HEK293T (cell line): ENCODE results near the gene QSOX2.
"Not testable (repeated sequence)": the region's sequence is repeated elsewhere in the genome, so short reads cannot be mapped to it uniquely, and the experiment has no call there.

Source experiments
- CTCF ChIA-PET: fragments of 350-600 bp; formaldehyde crosslinking; extraction: SDS; loops from one replicate; lab custom pipeline; 2021; ENCODE audit warnings: antibody characterized with exemption, inconsistent platforms; lab: Yijun Ruan, JAX
- POLR2A ChIA-PET: fragments of 350-600 bp; formaldehyde crosslinking; extraction: SDS; loops from one replicate; lab custom pipeline; 2020; ENCODE audit warnings: antibody characterized with exemption, inconsistent platforms; lab: Yijun Ruan, JAX
- DNase-seq: peaks from one replicate; pipeline ENCODE4 v3.0.0; 2012; ENCODE audit warnings: mixed read lengths; ENCODE audit errors: extremely low spot score
- ARNT ChIP-seq: fragments of 450-650 bp; IDR thresholded peaks from 2 replicates; pipeline ENCODE4 v1.6.1; 2017; ENCODE audit warnings: mild to moderate bottlenecking
- BHLHE40 ChIP-seq: fragments of 450-650 bp; IDR thresholded peaks from 2 replicates; pipeline ENCODE4 v1.6.1; 2016; ENCODE audit warnings: mild to moderate bottlenecking, moderate library complexity, borderline replicate concordance
- ELF4 ChIP-seq: fragments of 450-650 bp; IDR thresholded peaks from 2 replicates; pipeline ENCODE4 v1.6.1; 2017; ENCODE audit warnings: antibody characterized with exemption
- FOXA1 ChIP-seq: fragments of 450-650 bp; IDR thresholded peaks from 2 replicates; pipeline ENCODE4 v1.6.1; 2016; ENCODE audit warnings: mild to moderate bottlenecking
- FOXK2 ChIP-seq: fragments of 450-650 bp; IDR thresholded peaks from 2 replicates; pipeline ENCODE4 v1.6.1; 2016; ENCODE audit warnings: mild to moderate bottlenecking
- FOXM1 ChIP-seq: fragments of 450-650 bp; IDR thresholded peaks from 2 replicates; pipeline ENCODE4 v1.6.1; 2017; ENCODE audit warnings: mild to moderate bottlenecking, borderline replicate concordance
- HDGF ChIP-seq: fragments of 450-650 bp; IDR thresholded peaks from 2 replicates; pipeline ENCODE4 v1.6.1; 2017; ENCODE audit warnings: antibody characterized with exemption, borderline replicate concordance
- L3MBTL2 ChIP-seq: fragments of 450-650 bp; conservative IDR thresholded peaks from 2 replicates; pipeline ENCODE4 v1.6.1; 2016; ENCODE audit warnings: mild to moderate bottlenecking
- LEF1 ChIP-seq: fragments of 450-650 bp; IDR thresholded peaks from 2 replicates; pipeline ENCODE4 v1.6.1; 2017; ENCODE audit warnings: mild to moderate bottlenecking, borderline replicate concordance
- NFRKB ChIP-seq: fragments of 450-650 bp; IDR thresholded peaks from 2 replicates; pipeline ENCODE4 v1.6.1; 2016; ENCODE audit warnings: mild to moderate bottlenecking, moderate library complexity
- SP1 ChIP-seq: fragments of 450-650 bp; IDR thresholded peaks from 2 replicates; pipeline ENCODE4 v1.6.1; 2017
- SUZ12 ChIP-seq: fragments of 450-650 bp; IDR thresholded peaks from 2 replicates; pipeline ENCODE4 v1.6.1; 2016; ENCODE audit warnings: mild to moderate bottlenecking
- TARDBP ChIP-seq: fragments of 450-650 bp; IDR thresholded peaks from 2 replicates; pipeline ENCODE4 v1.6.1; 2016
- ZNF384 ChIP-seq: fragments of 450-650 bp; IDR thresholded peaks from 2 replicates; pipeline ENCODE4 v1.6.1; 2016
- TF ChIP-seq, protein P1 (sequence below): fragments of 450-650 bp; IDR thresholded peaks from 2 replicates; pipeline ENCODE4 v1.6.1; 2016

QSOX2 gene

DNA sequence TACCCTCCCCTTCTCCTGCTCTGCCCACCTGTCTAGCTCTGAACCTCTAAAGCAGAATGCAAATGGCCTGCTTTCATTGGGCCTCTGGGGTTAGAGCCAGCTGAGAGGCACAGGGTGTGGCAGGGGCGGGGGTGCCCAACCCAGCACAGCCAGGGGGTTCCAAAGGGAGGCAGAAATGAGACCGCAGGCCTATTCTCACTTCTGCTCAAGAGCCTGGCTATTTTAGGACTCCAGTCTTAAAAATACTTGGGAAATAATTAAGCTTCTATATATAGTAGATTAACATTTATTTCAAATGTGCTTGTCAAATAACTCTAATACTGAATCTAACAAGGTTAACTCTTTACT is 5.7 kb downstream of the QSOX2 start:
- DNase-seq = no peak
- ChIA-PET CTCF (no interaction called here), POLR2A (interaction anchor here (0.9 kb wide), 1 partner anchor 11 kb away, joined by 4 read pairs; no protein-coding TSS in a partner anchor)
- no peak for TF ChIP-seq NFRKB
- TF ChIP-seq HDGF = no peak
- TF ChIP-seq BHLHE40 = no peak
- no peak for TF ChIP-seq ARNT
- TF ChIP-seq SP1 = no peak
- no peak for TF ChIP-seq ZNF384
- TF ChIP-seq SUZ12 = no peak
- TF ChIP-seq LEF1 = no peak

DNA sequence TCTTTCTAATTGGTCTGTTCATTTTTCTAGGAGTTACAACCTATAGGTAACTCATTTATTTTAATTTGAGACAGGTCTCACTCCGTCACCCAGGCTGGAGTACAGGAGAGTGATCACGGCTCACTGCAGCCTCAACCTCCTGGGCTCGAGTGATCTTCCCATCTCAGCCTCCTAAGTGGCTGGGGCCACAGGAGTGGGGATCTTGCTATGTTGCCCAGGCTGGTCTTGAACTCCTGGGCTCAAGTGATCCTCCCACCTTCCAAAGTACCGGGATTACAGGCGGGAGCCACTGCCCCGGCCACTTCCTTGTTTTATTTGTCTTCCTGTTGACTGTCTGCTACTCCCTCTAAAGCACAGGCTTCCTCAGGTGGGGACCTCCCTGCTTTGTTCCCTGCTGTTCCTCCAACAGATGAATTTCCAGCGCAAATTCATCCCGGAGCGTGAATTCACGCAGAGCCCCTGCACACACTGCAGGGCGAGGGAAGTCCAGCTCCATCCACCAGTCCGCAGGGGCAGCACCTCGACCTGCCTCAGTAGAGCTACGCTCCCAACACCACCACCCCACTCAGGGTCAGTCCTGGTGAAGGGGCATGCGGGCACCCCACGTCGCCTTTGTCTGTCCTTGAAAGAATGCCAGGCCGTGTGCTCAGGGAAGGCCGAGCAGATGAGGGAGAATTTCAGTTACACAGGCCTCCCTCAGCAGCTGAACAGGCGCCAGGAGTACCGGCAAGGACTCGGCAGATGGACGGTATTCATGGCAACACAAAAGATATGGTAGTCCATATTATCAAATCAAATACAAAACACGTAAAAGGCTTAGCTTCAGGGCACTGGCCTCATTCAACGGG is 6.3 kb downstream of the QSOX2 start:
- CTCF ChIA-PET = no interaction called here
- DNase-seq = no peak
- TF ChIP-seq ELF4 (no peak), FOXM1 (no peak), HDGF (no peak), BHLHE40 (no peak), SP1 (no peak)
- TF ChIP-seq, protein P1, sequence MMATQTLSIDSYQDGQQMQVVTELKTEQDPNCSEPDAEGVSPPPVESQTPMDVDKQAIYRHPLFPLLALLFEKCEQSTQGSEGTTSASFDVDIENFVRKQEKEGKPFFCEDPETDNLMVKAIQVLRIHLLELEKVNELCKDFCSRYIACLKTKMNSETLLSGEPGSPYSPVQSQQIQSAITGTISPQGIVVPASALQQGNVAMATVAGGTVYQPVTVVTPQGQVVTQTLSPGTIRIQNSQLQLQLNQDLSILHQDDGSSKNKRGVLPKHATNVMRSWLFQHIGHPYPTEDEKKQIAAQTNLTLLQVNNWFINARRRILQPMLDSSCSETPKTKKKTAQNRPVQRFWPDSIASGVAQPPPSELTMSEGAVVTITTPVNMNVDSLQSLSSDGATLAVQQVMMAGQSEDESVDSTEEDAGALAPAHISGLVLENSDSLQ = no peak
- POLR2A ChIA-PET = no interaction called here

DNA sequence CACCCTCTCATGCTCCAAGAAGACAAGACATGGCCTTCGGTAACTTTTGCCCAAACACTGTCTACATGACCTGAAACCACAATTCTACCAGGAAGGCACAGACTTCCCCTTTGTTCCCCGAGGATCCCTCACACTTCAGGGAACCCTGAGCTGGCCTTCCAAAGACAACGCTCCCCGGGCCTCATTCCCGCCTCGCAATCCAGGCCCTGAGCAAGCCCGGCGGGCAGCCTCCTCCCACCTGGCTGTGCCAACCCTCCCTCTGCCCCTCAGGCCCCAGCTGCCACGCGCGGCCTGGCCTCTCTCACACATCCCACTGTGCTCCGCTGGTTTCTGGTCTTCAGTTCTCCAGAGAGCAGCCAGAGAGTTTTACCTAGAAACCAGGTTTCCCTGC is 7.3 kb downstream of the QSOX2 start:
- POLR2A ChIA-PET = no interaction called here
- CTCF ChIA-PET = no interaction called here
- no peak for DNase-seq

DNA sequence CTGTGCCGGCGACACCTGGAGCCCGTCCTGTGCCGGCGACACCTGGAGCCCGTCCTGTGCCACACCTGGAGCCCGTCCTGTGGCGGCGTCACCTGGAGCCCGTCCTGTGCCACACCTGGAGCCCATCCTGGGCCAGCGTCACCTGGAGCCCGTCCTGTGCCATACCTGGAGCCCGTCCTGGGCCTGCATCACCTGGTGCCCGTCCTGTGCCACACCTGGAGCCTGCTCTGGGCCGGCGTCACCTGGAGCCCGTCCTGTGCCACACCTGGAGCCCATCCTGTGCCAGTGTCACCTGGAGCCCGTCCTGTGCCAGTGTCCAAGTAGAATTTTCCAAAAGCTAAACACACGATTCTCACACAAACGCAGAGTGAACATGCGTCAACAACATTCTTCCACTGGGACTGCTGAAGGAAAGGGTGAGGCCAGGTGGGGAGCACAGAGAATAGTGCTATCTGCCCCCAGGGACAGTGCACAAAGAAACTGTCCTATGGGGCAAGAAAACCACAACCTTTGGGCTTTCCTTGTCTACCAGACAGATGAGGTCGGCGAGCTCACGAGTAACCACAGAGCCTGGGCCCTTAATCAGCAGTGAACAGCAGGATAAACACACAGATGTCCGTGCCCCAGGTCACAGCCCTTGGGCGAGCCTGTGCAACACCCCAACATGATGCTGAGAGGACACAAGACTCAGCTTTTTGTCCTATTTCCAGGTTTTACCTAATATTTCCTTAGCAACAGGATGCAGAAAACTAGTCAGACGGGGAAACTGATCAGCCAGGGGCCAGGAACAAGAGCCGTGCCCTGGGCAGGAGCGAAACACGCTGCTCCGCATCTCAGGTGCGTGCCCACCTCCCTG is 7.9 kb downstream of the QSOX2 start:
- ChIA-PET CTCF (no interaction called here), POLR2A (no interaction called here)
- DNase-seq = no peak
- TF ChIP-seq SUZ12 (no peak), FOXK2 (no peak), FOXA1 (no peak), TARDBP (no peak), SP1 (no peak), NFRKB (no peak), BHLHE40 (no peak), LEF1 (no peak)

More for the DNA sequence above, 7.3 kb downstream of the QSOX2 start:
- TF ChIP-seq ZNF384 (no peak), ARNT (no peak), FOXA1 (no peak)
- TF ChIP-seq, protein P1 = no peak

DNA sequence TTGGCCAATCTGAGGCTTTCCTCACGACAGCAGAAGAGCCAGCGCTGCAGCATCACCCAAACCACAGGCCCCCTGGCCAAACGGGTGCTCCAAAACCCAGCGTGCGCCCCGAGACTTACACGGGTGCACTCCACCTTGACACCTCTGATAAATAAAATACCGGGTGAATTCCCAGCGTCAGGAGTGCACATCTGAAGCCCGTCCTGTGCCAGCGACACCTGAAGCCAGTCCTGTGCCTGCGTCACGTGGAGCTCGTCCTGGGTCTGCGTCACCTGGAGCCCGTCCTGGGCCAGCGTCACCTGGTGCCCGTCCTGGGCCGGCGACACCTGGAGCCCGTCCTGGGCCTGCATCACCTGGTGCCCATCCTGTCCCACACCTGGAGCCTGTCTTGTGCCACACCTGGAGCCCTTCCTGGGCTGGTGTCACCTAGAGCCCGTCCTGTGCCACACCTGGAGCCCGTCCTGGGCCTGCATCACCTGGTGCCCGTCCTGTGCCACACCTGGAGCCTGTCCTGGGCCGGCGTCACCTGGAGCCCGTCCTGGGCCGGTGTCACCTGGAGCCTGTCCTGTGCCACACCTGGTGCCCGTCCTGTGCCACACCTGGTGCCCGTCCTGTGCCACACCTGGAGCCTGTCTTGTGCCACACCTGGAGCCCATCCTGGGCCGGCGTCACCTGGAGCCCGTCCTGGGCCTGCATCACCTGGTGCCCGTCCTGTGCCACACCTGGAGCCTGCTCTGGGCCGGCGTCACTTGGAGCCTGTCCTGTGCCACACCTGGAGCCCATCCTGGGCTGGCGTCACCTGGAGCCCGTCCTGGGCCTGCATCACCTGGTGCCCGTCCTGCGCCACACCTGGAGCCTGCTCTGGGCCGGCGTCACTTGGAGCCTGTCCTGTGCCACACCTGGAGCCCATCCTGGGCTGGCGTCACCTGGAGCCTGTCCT is 8.9 kb downstream of the QSOX2 start:
- POLR2A ChIA-PET, DNase-seq, CTCF ChIA-PET: not testable (repeated sequence)

DNA sequence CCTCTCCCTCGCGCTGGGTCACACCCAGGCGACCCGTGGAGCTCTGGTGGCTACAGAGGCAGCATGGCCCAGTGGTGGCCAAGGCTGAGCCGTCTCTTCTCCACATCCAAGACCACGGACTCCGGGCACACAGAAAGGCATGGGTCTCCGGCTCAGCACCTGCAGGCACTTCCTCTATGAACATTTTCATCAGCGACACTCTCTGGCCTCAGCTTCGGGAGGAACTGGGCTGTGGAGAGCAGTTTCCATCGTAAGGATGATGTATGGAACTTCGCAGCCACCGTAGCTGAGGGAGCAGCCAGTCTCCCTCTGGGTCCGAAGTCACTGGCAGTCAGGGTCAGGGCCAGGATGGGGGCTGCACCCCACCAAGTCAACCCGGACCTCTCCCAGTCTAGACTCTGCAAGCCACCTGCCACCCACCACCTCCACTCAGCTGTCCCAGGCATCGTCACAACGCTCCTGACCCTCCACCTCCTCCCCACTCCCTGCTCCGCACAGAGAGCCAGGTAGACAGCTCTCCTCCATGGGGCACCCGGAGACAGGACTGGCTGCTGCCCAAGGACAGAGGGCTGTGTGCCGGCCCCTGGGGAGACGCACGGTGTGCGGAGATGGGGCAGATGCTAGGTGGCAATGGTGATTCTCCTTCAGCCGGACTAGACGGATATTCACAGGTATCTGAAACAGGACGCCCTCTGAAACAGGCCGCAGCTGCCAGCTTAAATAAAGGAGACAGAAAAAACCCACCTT is 9.7 kb downstream of the QSOX2 start:
- ChIA-PET POLR2A (no interaction called here), CTCF (no interaction called here)
- no peak for DNase-seq
- TF ChIP-seq TARDBP (no peak), L3MBTL2 (no peak), HDGF (no peak), FOXM1 (no peak), NFRKB (no peak), SP1 (no peak), BHLHE40 (no peak)
- TF ChIP-seq, protein P1 = no peak
